ENCODE measurements around the gene NF1. TPM values are rescaled to one million over a fixed set of nuclear protein-coding genes. Genes with fewer than 3 reads are reported as not detected.
A peak's percentile ranks its signal among the peaks of the same experiment; 100 is the strongest.
"Not testable (repeated sequence)": the region's sequence is repeated elsewhere in the genome, so short reads cannot be mapped to it uniquely, and the experiment has no call there.

NF1 gene
- total RNA-seq, 2 donors from 2014 or later, result 27.6 to 44.4 TPM

DNA sequence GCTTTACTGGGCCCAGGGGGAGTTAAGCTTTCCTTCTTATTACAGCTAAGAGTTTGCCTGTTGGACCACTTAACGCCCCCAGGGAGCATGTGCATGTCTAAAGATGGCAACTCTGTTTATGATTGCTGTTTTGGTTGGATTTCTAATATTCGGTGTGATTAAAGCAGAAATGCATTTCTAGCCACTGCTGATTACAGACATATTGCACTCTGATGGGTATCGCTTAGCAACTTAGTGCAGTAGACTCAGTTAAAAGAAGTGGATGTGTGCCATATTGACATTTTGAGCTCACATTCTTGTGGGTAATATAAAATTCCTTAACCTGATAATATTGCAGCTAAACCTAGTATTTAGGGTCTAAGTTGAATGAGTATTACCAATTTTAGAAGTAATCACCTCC is 4.2 kb downstream of the NF1 start:
- no peaks in the 10 kb centered on the region for H3K27me3 Mint-ChIP-seq
- peaks cover 8% of the 10 kb centered on the region for H3K36me3 Mint-ChIP-seq (ENCODE audit: low read depth)
- peaks cover 13% of the 10 kb centered on the region for H3K4me1 Mint-ChIP-seq
- H3K27ac Mint-ChIP-seq, result no peak overlapping the region
- H3K4me3 Mint-ChIP-seq, result no peak overlapping the region
- no peak for ATAC-seq (replicated peaks)
- H3K9me3 Mint-ChIP-seq, result no peaks in the 10 kb centered on the region

DNA sequence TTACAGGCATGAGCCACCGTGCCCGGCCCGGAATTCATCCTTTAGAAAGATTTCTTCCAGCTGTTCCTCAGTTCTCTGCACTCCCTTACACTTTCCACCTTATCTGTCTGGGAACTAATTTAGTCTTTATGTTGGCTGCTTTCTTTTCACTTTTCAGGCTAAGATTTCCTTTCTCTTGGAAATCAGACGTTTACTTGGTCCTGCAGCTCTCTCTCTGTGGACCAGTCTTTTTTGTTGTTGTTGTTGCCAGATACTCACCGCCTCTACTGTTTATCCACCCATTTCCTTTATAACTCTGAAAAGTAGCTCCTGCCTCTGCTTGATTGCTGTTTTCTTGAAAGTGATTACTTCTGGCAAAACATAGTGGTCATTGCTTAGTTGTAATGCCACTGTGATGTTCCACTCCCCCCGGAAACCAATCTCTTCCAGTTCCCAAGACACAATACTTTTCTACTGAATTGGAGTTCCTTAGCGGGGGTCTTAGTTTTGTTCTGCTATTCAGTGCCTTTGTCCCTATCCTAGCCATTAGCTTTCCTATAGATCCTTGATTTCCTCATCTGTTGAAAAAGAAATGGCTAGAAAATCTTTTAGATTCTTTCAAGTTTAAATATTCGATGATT is 6.2 kb downstream of the NF1 start:
- Mint-ChIP-seq H3K9me3 (no peaks in the 10 kb centered on the region), H3K27ac (no peak overlapping the region), H3K27me3 (no peaks in the 10 kb centered on the region), H3K36me3 (ENCODE audit: low read depth) (peaks cover 4% of the 10 kb centered on the region), H3K4me1 (peaks cover 8% of the 10 kb centered on the region), H3K4me3 (no peak overlapping the region)
- no peak for ATAC-seq (replicated peaks)

GRCh38 chr17:31101943-31102342 is 7.2 kb downstream of the NF1 start:
- Mint-ChIP-seq H3K9me3 (no peaks in the 10 kb centered on the region), H3K36me3 (ENCODE audit: low read depth) (no peaks in the 10 kb centered on the region), H3K27me3 (no peaks in the 10 kb centered on the region), H3K4me3 (no peak overlapping the region), H3K27ac (no peak overlapping the region), H3K4me1 (no peaks in the 10 kb centered on the region)
- no peak for ATAC-seq (replicated peaks)

DNA sequence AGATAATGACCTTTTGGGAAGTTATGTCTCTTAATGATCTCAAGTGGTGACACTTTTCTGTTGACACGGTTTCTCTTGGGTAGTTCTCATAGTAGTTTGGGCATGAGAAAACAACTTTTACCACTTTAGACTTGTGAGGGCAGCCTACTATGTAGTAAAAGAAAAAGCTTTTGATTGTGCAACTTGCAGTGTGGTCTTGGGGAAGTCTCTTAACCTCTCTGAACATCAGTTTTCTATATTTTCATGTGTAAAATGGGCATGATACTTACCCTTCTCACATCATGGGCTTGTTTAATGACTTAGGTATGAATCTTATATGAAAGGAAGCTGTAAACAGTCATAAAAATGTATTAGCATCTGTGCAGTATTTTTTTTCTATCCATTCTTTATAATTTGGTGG is 11.2 kb downstream of the NF1 start:
- Mint-ChIP-seq H3K9me3 (no peaks in the 10 kb centered on the region), H3K27ac (no peak overlapping the region), H3K27me3 (no peaks in the 10 kb centered on the region), H3K4me1 (no peaks in the 10 kb centered on the region), H3K4me3 (no peak overlapping the region), H3K36me3 (ENCODE audit: low read depth) (no peaks in the 10 kb centered on the region)
- no peak for ATAC-seq (replicated peaks)

GRCh38 chr17:31111183-31111582 is 16.4 kb downstream of the NF1 start:
- no peaks in the 10 kb centered on the region for H3K36me3 Mint-ChIP-seq (ENCODE audit: low read depth)
- H3K4me3 Mint-ChIP-seq, result no peak overlapping the region
- peaks cover 7% of the 10 kb centered on the region for H3K4me1 Mint-ChIP-seq
- no peak overlapping the region for H3K27ac Mint-ChIP-seq
- H3K27me3 Mint-ChIP-seq, result no peaks in the 10 kb centered on the region
- no peaks in the 10 kb centered on the region for H3K9me3 Mint-ChIP-seq
- no peak for ATAC-seq (replicated peaks)

DNA sequence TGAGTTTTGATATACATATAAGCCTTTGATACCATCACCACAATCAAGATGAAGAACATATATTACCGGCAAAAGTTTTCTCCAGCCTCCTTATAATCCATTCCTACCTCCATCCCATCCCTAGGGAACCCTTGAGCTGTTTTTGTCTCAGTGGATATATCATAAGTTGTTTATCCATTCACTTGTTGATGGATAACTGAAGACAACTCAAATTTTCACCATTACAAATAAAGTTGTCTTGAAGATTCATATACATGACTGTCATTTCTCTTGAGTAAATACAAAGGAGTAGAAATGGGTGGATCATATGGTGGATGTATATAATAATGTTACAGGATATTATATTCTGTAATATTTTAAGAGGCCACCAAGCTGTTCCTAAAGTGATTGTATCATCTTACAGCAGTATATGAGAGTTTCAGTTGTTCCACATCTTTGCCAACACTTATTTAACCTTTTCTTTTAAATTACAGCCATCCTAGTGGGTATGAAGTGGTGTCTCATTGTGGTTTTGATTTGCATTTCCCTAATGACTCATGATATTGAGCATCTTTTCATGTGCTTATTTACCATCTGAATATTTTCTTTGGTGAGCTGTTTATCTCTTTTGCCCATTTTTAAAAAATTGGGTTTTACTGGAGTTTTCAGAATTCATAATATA is 17.4 kb downstream of the NF1 start:
- no peak overlapping the region for H3K4me3 Mint-ChIP-seq
- peak; percentile 80 for ATAC-seq (replicated peaks)
- H3K27me3 Mint-ChIP-seq, result no peaks in the 10 kb centered on the region
- no peaks in the 10 kb centered on the region for H3K36me3 Mint-ChIP-seq (ENCODE audit: low read depth)
- H3K4me1 Mint-ChIP-seq, result peaks cover 7% of the 10 kb centered on the region
- no peak overlapping the region for H3K27ac Mint-ChIP-seq
- no peaks in the 10 kb centered on the region for H3K9me3 Mint-ChIP-seq

DNA sequence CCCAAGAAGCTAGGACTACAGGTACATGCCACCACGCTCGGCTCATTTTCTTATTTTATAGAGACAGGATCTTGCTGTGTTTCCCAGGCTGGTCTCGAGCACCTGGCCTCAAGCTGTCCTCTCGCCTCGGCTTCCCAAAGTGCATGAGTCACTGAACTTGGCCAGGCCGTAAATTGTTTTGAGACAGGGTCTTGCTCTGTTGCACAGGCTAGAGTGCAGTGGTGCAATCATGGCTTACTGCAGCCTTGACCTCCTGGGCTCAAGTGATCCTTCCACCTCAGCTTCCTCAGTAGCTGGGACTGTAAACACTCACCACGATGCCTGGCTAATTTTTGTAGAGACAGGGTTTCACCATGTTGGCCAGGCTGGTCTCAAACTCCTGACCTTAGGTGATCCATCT is 18.6 kb downstream of the NF1 start:
- not testable (repeated sequence) for H3K4me3 Mint-ChIP-seq; H3K27me3 Mint-ChIP-seq; H3K27ac Mint-ChIP-seq; H3K9me3 Mint-ChIP-seq; H3K36me3 Mint-ChIP-seq (ENCODE audit: low read depth); ATAC-seq (replicated peaks); H3K4me1 Mint-ChIP-seq

- Mint-ChIP-seq H3K27ac (no peak overlapping the region), H3K4me1 (peaks cover 7% of the 10 kb centered on the region), H3K36me3 (ENCODE audit: low read depth) (no peaks in the 10 kb centered on the region), H3K4me3 (no peak overlapping the region), H3K9me3 (no peaks in the 10 kb centered on the region), H3K27me3 (no peaks in the 10 kb centered on the region)
- ATAC-seq (replicated peaks), result no peak
Measured at GRCh38 chr17:31113939-31114338, 19.2 kb downstream of the NF1 start.

DNA sequence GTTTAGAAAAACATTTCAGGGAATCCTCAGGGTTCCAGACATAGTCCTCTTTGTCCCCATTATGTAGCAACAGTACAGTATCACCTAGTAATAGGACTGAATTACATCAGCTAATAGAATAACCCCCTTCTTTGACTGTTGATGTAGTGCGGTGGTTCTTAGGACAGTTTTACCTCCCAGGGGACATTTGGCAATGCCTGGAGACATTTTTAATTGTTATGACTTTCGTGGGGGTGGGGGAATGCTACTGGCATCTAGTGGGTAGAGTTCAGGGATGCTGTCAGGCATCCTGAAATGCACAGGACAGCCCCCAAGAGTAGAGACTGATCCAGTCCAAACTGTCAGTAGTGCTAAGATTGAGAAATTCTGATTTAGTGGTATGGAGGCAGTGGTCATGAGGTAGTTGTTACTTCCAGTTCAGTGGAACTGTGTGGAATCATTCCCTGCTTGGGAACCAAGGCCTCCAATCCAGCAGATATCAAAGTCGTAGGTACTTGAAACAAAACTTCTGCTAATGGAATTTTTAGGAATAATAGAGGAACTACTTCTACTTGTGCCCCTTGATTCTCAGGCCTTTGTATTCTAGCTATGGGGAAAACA is 20.3 kb downstream of the NF1 start:
- no peak overlapping the region for H3K4me3 Mint-ChIP-seq

DNA sequence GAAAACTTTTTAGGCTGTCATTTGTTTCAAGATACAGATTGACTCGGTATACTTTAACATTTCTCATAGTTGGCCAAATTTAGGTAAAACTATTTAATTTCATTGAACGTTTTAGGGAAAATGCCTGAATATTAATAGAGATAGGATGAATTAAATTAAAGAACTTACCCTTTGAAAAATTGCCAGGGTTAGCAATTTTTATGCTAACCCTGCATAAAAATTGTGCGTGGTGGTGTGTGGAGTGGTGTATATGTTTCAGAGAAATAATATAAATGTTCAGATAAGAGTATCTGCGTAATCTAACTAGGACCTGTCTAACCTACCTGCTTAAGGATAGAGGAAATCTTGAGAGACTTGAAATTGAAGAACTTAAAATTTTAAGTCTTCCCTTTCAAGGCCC is 21.4 kb downstream of the NF1 start:
- no peaks in the 10 kb centered on the region for H3K36me3 Mint-ChIP-seq (ENCODE audit: low read depth)
- H3K27me3 Mint-ChIP-seq, result no peaks in the 10 kb centered on the region
- no peak overlapping the region for H3K4me3 Mint-ChIP-seq
- H3K27ac Mint-ChIP-seq, result no peak overlapping the region
- no peaks in the 10 kb centered on the region for H3K9me3 Mint-ChIP-seq
- peaks cover 7% of the 10 kb centered on the region for H3K4me1 Mint-ChIP-seq
- ATAC-seq (replicated peaks), result no peak

More for the DNA sequence above, 20.3 kb downstream of the NF1 start:
- Mint-ChIP-seq H3K27ac (no peak overlapping the region), H3K27me3 (no peaks in the 10 kb centered on the region), H3K4me1 (peaks cover 7% of the 10 kb centered on the region), H3K36me3 (ENCODE audit: low read depth) (no peaks in the 10 kb centered on the region), H3K9me3 (no peaks in the 10 kb centered on the region)
- no peak for ATAC-seq (replicated peaks)

DNA sequence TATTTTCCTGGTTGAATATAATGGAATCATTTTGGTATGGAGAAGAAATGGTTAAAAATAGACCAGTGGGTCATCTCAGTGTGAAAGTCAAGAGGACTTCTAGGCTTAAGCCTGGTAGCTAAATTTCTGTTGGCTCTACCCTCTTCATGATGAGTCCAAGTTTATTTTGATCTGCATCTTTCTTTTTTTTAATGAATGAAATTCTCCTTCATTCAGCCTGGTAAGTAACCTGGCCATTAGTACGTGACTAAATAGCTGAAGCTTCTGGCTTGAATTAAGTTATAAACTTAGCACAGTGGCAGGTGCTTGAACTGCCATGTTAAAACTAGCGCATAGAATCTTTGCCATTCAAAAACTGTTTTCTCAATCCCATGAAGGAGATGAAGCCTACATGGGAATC is 28.0 kb downstream of the NF1 start:
- Mint-ChIP-seq H3K4me3 (no peak overlapping the region), H3K9me3 (no peaks in the 10 kb centered on the region), H3K27me3 (no peaks in the 10 kb centered on the region), H3K4me1 (no peaks in the 10 kb centered on the region), H3K27ac (no peak overlapping the region), H3K36me3 (ENCODE audit: low read depth) (no peaks in the 10 kb centered on the region)
- ATAC-seq (replicated peaks), result no peak

GRCh38 chr17:31126318-31126717 is 31.5 kb downstream of the NF1 start:
- no peaks in the 10 kb centered on the region for H3K4me1 Mint-ChIP-seq
- ATAC-seq (replicated peaks), result no peak
- no peaks in the 10 kb centered on the region for H3K9me3 Mint-ChIP-seq
- H3K27ac Mint-ChIP-seq, result no peak overlapping the region
- no peak overlapping the region for H3K4me3 Mint-ChIP-seq
- no peaks in the 10 kb centered on the region for H3K36me3 Mint-ChIP-seq (ENCODE audit: low read depth)
- H3K27me3 Mint-ChIP-seq, result no peaks in the 10 kb centered on the region

DNA sequence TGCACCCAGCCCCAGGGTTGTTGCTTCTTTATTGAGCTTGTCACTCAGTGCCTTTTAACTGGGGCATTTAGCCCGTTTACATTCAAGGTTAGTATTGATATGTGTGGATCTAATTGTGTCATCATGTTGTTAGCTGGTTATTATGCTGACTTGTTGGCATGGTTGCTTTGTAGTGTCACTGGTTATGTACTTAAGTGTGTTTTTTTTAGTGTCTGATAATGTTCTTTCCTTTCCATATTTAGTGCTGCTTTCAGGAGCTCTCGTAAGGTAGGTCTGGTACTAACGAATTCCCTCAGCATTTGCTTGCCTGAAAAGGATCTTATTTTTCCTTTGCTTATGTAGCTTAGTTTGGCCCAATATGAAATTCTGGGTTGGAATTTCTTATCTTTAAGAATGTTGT is 33.5 kb downstream of the NF1 start:
- H3K27ac Mint-ChIP-seq, result no peak overlapping the region
- no peak for ATAC-seq (replicated peaks)
- H3K9me3 Mint-ChIP-seq, result no peaks in the 10 kb centered on the region
- H3K4me3 Mint-ChIP-seq, result no peak overlapping the region
- H3K27me3 Mint-ChIP-seq, result no peaks in the 10 kb centered on the region
- no peaks in the 10 kb centered on the region for H3K4me1 Mint-ChIP-seq
- peaks cover 5% of the 10 kb centered on the region for H3K36me3 Mint-ChIP-seq (ENCODE audit: low read depth)

GRCh38 chr17:31130286-31131224 is 35.8 kb downstream of the NF1 start:
- Mint-ChIP-seq H3K27ac (no peak overlapping the region), H3K9me3 (no peaks in the 10 kb centered on the region), H3K4me1 (no peaks in the 10 kb centered on the region), H3K27me3 (no peaks in the 10 kb centered on the region), H3K36me3 (ENCODE audit: low read depth) (peaks cover 5% of the 10 kb centered on the region), H3K4me3 (no peak overlapping the region)
- ATAC-seq (replicated peaks), result no peak
